T-helper 2 cell treated with Interferon-gamma antibody and Interleukin-4, amounts not matched to agents 5 μg/mL and 100 μg/mL, for 36 hours (primary cell): Measurements from ENCODE around the gene IFT88.

Source experiments
- DNase-seq: peaks from one replicate; pipeline ENCODE4 v3.0.0; 2021; ENCODE audit warnings: low spot score
- H3K27ac Mint-ChIP-seq: one replicate; pipeline ENCODE4 v1.8.0; 2021; ENCODE audit warnings: mild to moderate bottlenecking, mixed read lengths
- H3K27me3 Mint-ChIP-seq: one replicate; pipeline ENCODE4 v1.8.0; 2021; ENCODE audit warnings: low read depth, mixed read lengths
- H3K36me3 Mint-ChIP-seq: one replicate; pipeline ENCODE4 v1.8.0; 2021; ENCODE audit warnings: low read depth, mixed read lengths
- H3K4me1 Mint-ChIP-seq: one replicate; pipeline ENCODE4 v1.8.0; 2021; ENCODE audit warnings: low read depth, mixed read lengths
- H3K4me3 Mint-ChIP-seq: one replicate; pipeline ENCODE4 v1.8.0; 2022; ENCODE audit warnings: mild to moderate bottlenecking, moderate library complexity, mixed read lengths
- H3K9me3 Mint-ChIP-seq: one replicate; pipeline ENCODE4 v1.8.0; 2021; ENCODE audit warnings: mixed read lengths

IFT88 gene

DNA sequence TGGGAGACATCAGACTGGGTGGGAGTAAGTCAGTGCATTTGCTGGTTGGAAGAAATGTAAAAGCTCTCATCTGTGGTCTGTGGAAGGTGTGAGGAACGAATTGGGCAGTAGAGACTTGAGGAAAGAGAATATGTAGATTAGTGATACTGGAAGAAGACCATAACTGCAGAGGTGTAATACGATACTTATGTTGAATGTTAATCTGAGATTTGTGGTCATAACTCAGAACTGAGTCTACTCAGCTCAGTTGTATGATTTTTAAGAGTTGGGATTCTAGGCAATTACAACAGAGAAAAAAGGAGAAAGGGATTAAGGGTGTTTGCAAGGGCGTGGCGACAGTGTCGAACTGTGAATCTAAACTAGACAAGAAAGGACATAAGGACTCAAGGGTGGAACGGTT is 133.3 kb downstream of the IFT88 start:
- H3K27me3 Mint-ChIP-seq = peaks cover 58% of the 10 kb centered on the region
- H3K27ac Mint-ChIP-seq = no peak overlapping the region
- no peaks in the 10 kb centered on the region for H3K9me3 Mint-ChIP-seq
- no peak overlapping the region for H3K4me3 Mint-ChIP-seq
- peaks cover 3% of the 10 kb centered on the region for H3K4me1 Mint-ChIP-seq
- no peak for DNase-seq
- no peaks in the 10 kb centered on the region for H3K36me3 Mint-ChIP-seq

- Mint-ChIP-seq H3K4me1 (peaks cover 3% of the 10 kb centered on the region), H3K36me3 (no peaks in the 10 kb centered on the region), H3K9me3 (no peaks in the 10 kb centered on the region), H3K4me3 (no peak overlapping the region), H3K27ac (no peak overlapping the region), H3K27me3 (peaks cover 54% of the 10 kb centered on the region)
- no peak for DNase-seq
Observed at GRCh38 chr13:20701461-20701860, 134.5 kb downstream of the IFT88 start.

GRCh38 chr13:20702530-20702914 is 135.6 kb downstream of the IFT88 start:
- Mint-ChIP-seq H3K36me3 (no peaks in the 10 kb centered on the region), H3K4me1 (peaks cover 3% of the 10 kb centered on the region), H3K4me3 (peak overlapping the region; percentile 88), H3K27me3 (peaks cover 54% of the 10 kb centered on the region), H3K9me3 (no peaks in the 10 kb centered on the region), H3K27ac (no peak overlapping the region)
- no peak for DNase-seq

DNA sequence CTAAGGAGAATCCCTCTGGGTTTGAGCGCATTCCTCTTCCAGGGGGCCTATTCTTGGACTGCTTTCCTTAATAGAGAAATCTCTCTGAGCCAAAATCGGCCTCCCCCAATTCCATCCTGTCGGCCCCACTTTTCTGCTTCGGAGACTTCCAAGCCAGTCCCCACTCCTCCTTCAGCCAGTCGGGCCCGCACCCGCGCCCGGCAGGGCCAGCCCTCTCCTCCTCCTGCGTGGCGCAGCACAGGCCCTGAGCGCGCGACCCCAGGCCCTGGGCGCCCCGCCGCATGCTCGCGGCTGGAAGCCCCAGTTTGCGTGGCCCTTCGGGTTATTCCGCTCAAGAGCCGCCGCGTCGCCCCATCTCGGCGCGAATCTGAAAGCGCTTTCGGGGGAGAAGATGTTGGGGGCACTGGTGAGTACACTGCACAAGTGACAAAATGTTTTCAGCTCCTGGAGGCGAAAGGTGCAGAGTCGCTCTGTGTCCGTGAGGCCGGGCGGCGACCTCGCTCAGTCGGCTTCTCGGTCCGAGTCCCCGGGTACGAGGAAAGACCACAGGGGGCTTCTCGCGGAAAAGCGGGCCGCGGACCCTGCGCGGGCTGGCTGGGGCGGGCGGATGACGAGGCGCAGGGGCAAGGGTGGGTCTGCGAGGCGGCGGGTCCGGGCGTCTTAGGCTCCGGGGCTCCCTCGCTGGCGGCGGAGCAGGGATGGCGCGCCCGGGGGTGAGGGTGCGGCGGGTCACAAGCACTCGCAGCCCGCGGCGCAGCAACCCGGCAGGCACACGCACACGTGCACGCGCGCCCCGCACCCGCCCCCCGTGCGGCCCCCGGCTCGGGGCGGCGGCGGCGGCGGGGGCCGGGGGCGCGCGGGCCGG is 136.2 kb downstream of the IFT88 start, which contains the start of gene IL17D:
TSS of gene IL17D (plus strand) at position 785 of the 865 bp plus-strand sequence. CDS start 303 bp downstream, outside the sequence.
- Mint-ChIP-seq H3K4me3 (peak within 1 kb of the TSS; percentile 88), H3K27me3 (peaks cover 52% of the 10 kb centered on the region), H3K9me3 (no peaks in the 10 kb centered on the region), H3K36me3 (no peaks in the 10 kb centered on the region), H3K4me1 (peaks cover 3% of the 10 kb centered on the region), H3K27ac (peak within 1 kb of the TSS; percentile 62)
- DNase-seq = peak; percentile 16

DNA sequence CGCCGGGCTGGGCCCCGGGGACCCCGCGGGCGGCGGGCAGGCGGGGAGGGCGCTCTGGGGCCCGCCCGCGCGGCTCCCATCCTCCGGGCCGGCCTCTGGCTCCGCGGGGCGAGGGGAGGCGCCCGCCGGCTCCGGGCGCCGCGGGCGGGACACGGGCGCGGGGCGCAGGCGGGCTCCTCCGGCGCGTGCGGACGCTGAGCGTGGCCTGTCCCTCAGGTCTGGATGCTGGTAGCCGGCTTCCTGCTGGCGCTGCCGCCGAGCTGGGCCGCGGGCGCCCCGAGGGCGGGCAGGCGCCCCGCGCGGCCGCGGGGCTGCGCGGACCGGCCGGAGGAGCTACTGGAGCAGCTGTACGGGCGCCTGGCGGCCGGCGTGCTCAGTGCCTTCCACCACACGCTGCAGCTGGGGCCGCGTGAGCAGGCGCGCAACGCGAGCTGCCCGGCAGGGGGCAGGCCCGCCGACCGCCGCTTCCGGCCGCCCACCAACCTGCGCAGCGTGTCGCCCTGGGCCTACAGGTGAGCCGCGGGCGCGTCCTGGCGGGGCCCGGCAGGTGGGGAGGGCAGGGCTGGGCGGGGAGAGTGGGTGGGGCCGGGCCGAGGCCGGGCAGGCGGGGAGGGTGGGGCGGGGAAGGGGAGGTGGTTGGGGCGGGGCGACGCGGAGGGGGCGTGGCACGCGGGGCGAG is 137.0 kb downstream of the IFT88 start:
- no peak overlapping the region for H3K27ac Mint-ChIP-seq
- DNase-seq = peak; percentile 76
- H3K4me3 Mint-ChIP-seq = no peak overlapping the region
- peaks cover 3% of the 10 kb centered on the region for H3K4me1 Mint-ChIP-seq
- no peaks in the 10 kb centered on the region for H3K9me3 Mint-ChIP-seq
- H3K27me3 Mint-ChIP-seq = peaks cover 46% of the 10 kb centered on the region
- H3K36me3 Mint-ChIP-seq = no peaks in the 10 kb centered on the region

GRCh38 chr13:20704459-20705069 is 137.6 kb downstream of the IFT88 start:
- Mint-ChIP-seq H3K4me3 (peak overlapping the region; percentile 73), H3K9me3 (no peaks in the 10 kb centered on the region), H3K4me1 (peaks cover 3% of the 10 kb centered on the region), H3K27me3 (peaks cover 44% of the 10 kb centered on the region), H3K27ac (no peak overlapping the region), H3K36me3 (no peaks in the 10 kb centered on the region)
- no peak for DNase-seq

DNA sequence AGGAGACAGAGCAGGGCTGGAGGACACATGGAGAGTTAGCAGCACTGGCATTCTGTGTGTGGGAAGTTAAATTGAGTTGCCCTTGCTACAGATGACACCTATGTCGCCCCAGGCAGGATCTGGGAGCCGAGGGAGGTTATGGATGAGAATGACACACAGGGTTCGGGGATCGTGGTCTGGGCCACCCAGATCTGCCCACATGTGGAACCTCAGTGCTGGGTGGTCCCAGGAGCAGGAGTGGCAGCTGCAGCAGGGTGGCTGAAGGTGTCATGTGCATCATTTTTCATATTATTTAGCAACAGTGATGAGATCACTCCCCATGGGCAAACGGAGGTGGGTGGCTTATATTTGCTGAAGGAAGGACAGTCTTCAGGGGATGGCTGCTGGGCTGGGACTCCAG is 139.7 kb downstream of the IFT88 start:
- no peak for DNase-seq
- Mint-ChIP-seq H3K4me1 (peaks cover 3% of the 10 kb centered on the region), H3K9me3 (no peaks in the 10 kb centered on the region), H3K36me3 (no peaks in the 10 kb centered on the region), H3K27ac (no peak overlapping the region), H3K4me3 (no peak overlapping the region), H3K27me3 (peaks cover 23% of the 10 kb centered on the region)

- H3K27ac Mint-ChIP-seq = no peak overlapping the region
- DNase-seq = no peak
- H3K27me3 Mint-ChIP-seq = peaks cover 13% of the 10 kb centered on the region
- no peak overlapping the region for H3K4me3 Mint-ChIP-seq
- H3K36me3 Mint-ChIP-seq = no peaks in the 10 kb centered on the region
- H3K4me1 Mint-ChIP-seq = peaks cover 6% of the 10 kb centered on the region
- H3K9me3 Mint-ChIP-seq = no peaks in the 10 kb centered on the region
Observed at GRCh38 chr13:20708216-20708615, 141.3 kb downstream of the IFT88 start.

- peaks cover 5% of the 10 kb centered on the region for H3K4me1 Mint-ChIP-seq
- peaks cover 21% of the 10 kb centered on the region for H3K27me3 Mint-ChIP-seq
- no peak for DNase-seq
- H3K36me3 Mint-ChIP-seq = no peaks in the 10 kb centered on the region
- H3K4me3 Mint-ChIP-seq = no peak overlapping the region
- H3K9me3 Mint-ChIP-seq = no peaks in the 10 kb centered on the region
- H3K27ac Mint-ChIP-seq = no peak overlapping the region
Observed at GRCh38 chr13:20709369-20709768, 142.4 kb downstream of the IFT88 start.

GRCh38 chr13:20709782-20710181 is 142.8 kb downstream of the IFT88 start:
- H3K27me3 Mint-ChIP-seq = peaks cover 21% of the 10 kb centered on the region
- no peak overlapping the region for H3K4me3 Mint-ChIP-seq
- no peak overlapping the region for H3K27ac Mint-ChIP-seq
- no peaks in the 10 kb centered on the region for H3K36me3 Mint-ChIP-seq
- peaks cover 5% of the 10 kb centered on the region for H3K4me1 Mint-ChIP-seq
- no peak for DNase-seq
- no peaks in the 10 kb centered on the region for H3K9me3 Mint-ChIP-seq

DNA sequence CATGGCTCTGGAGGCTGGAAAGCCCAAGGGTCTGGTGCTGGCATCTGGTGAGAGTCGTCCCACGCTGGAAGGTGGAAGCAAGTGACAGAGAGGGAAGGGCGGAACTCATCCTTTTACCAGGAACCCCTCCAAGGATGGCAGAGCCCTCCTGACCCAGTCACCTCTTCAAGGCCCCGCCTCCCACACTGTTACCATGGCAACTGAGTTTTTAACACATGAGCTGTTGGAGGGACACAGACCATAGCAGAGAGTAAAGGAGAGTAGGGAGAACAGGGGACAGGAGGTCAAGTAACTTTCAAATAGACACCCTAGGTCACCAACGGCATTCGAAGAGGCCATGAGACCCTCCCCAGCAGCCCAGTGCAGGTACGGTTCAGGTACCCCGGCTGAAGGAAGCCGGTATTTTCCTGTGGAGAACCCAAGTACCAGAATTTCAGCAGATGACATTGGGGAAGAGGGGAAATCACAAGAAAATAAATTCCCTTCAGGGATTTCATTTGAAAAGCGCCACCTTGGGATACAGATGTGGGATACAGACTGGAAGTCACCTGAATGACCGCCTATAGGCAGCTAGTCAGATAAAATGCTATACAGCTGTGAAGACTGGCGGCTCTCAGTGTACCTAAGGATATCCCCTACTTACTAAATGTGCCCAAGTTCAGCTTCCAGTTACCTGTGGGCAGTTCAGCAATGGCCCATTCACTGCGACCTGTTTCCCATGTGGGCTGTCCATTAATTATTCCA is 144.5 kb downstream of the IFT88 start:
- H3K4me3 Mint-ChIP-seq = no peak overlapping the region
- DNase-seq = no peak
- peaks cover 5% of the 10 kb centered on the region for H3K4me1 Mint-ChIP-seq
- H3K9me3 Mint-ChIP-seq = no peaks in the 10 kb centered on the region
- peaks cover 14% of the 10 kb centered on the region for H3K27me3 Mint-ChIP-seq
- H3K36me3 Mint-ChIP-seq = no peaks in the 10 kb centered on the region
- no peak overlapping the region for H3K27ac Mint-ChIP-seq

- H3K4me3 Mint-ChIP-seq = peak overlapping the region; percentile 41
- no peaks in the 10 kb centered on the region for H3K9me3 Mint-ChIP-seq
- no peak for DNase-seq
- peaks cover 14% of the 10 kb centered on the region for H3K27me3 Mint-ChIP-seq
- H3K27ac Mint-ChIP-seq = no peak overlapping the region
- H3K4me1 Mint-ChIP-seq = peaks cover 5% of the 10 kb centered on the region
- H3K36me3 Mint-ChIP-seq = no peaks in the 10 kb centered on the region
Observed at GRCh38 chr13:20713014-20713376, 146.0 kb downstream of the IFT88 start.

DNA sequence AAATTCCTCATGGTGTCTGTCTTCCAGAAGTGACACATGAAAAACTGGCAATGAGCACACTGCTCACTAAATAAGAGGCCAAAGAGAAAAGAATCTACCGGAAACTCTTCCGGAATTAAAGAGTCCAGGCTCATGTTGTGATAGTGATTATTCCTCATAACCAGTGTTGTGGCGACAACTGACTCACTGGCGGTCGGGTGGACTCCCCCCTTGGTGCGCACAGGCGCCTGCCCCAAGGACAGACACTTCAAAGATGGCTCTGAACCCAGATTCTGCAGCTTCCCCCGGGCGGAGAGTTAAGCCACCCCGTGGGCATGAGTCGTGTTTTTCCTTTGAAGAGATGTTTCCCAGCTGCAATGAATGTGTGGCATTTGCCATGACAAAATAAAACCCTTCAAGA is 146.8 kb downstream of the IFT88 start:
- Mint-ChIP-seq H3K36me3 (no peaks in the 10 kb centered on the region), H3K27me3 (peaks cover 14% of the 10 kb centered on the region), H3K9me3 (no peaks in the 10 kb centered on the region), H3K4me1 (peaks cover 5% of the 10 kb centered on the region), H3K27ac (no peak overlapping the region), H3K4me3 (no peak overlapping the region)
- no peak for DNase-seq
